GM18526 (cell line): ENCODE measurements around the gene CACNA1C.

Source experiments
- POLR2A ChIP-seq: IDR thresholded peaks from 3 replicates; pipeline ENCODE4 v1.6.1; 2011; ENCODE audit not compliant: insufficient read length; ENCODE audit errors: extremely low read depth

CACNA1C gene

GRCh38 chr12:2160043-2160442 lies 107.3 kb downstream of the CACNA1C start:
- no peak for TF ChIP-seq POLR2A

GRCh38 chr12:2161473-2161872 lies 108.7 kb downstream of the CACNA1C start:
- TF ChIP-seq POLR2A, result no peak

GRCh38 chr12:2163177-2163941 lies 110.6 kb downstream of the CACNA1C start:
- TF ChIP-seq POLR2A, result no peak

GRCh38 chr12:2165021-2165420 lies 112.2 kb downstream of the CACNA1C start:
- TF ChIP-seq POLR2A, result no peak

GRCh38 chr12:2165927-2166326 lies 113.1 kb downstream of the CACNA1C start:
- no peak for TF ChIP-seq POLR2A

GRCh38 chr12:2166696-2167095 lies 113.9 kb downstream of the CACNA1C start:
- TF ChIP-seq POLR2A, result no peak

GRCh38 chr12:2167231-2167630 lies 114.4 kb downstream of the CACNA1C start:
- TF ChIP-seq POLR2A, result no peak

GRCh38 chr12:2168808-2169207 lies 116.0 kb downstream of the CACNA1C start:
- TF ChIP-seq POLR2A, result no peak

- TF ChIP-seq POLR2A, result no peak
Observed at GRCh38 chr12:2169489-2169888, 116.7 kb downstream of the CACNA1C start.

- no peak for TF ChIP-seq POLR2A
Observed at GRCh38 chr12:2169940-2170339, 117.2 kb downstream of the CACNA1C start.

GRCh38 chr12:2170376-2170775 lies 117.6 kb downstream of the CACNA1C start:
- no peak for TF ChIP-seq POLR2A

- TF ChIP-seq POLR2A, result no peak
Observed at GRCh38 chr12:2171672-2172426, 119.1 kb downstream of the CACNA1C start.

GRCh38 chr12:2172491-2173214 lies 119.9 kb downstream of the CACNA1C start:
- TF ChIP-seq POLR2A, result no peak

- no peak for TF ChIP-seq POLR2A
Observed at GRCh38 chr12:2173971-2174370, 121.2 kb downstream of the CACNA1C start.

GRCh38 chr12:2177003-2177402 lies 124.2 kb downstream of the CACNA1C start:
- TF ChIP-seq POLR2A, result no peak

- TF ChIP-seq POLR2A, result no peak
Observed at GRCh38 chr12:2177751-2178150, 125.0 kb downstream of the CACNA1C start.

GRCh38 chr12:2179058-2179457 lies 126.3 kb downstream of the CACNA1C start:
- TF ChIP-seq POLR2A, result no peak
